Gastrocnemius medialis (tissue), 4 donors: ENCODE results near the gene C6orf120. TPM values are rescaled to one million over a fixed set of nuclear protein-coding genes. Genes with fewer than 3 reads are reported as not detected.

Experiments used
- ATAC-seq, 2 donors: fragments of 150-250 bp; one replicate each; pipeline ENCODE4 v1.9.1; 2016
- DNase-seq, 2 donors: peaks; one replicate each; pipeline ENCODE4 v3.0.0-alpha.2; 2019
- H3K27ac ChIP-seq, 4 donors: fragments of 200-600 bp; sonication (generic); 1 replicate in 1 of 4; 2 replicates in 3 of 4; pipeline ENCODE4 v1.5.1; 2016 to 2018; ENCODE audit warnings: mild to moderate bottlenecking in 2 of 4, moderate library complexity in 1 of 4
- H3K27me3 ChIP-seq, 3 donors: fragments of 200-600 bp; sonication (generic) in 2 of 3; 1 replicate in 1 of 3; 2 replicates in 2 of 3; pipeline versions ENCODE4 v1.5.1 to v1.6.0; 2016 to 2019; ENCODE audit warnings: mild to moderate bottlenecking in 1 of 3, moderate library complexity in 1 of 3
- H3K36me3 ChIP-seq, 2 donors: fragments of 200-600 bp; sonication (generic) in 1 of 2; one replicate each; pipeline ENCODE4 v1.5.1; 2017 to 2018
- H3K4me1 ChIP-seq, 2 donors: fragments of 200-600 bp; sonication (generic) in 1 of 2; one replicate each; pipeline ENCODE4 v1.5.1; 2016 to 2017; ENCODE audit warnings: mild to moderate bottlenecking in 2 of 2
- H3K4me3 ChIP-seq, 4 donors: fragments of 200-600 bp; sonication (generic) in 3 of 4; 1 replicate in 1 of 4; 2 replicates in 3 of 4; pipeline ENCODE4 v1.5.1; 2016 to 2019; ENCODE audit warnings: mild to moderate bottlenecking in 2 of 4
- H3K9me3 ChIP-seq, 3 donors: fragments of 200-600 bp; sonication (generic) in 2 of 3; 1 replicate in 1 of 3; 2 replicates in 2 of 3; pipeline ENCODE4 v1.5.1; 2016 to 2019
- CTCF ChIP-seq, 5 experiments: fragments of 450-650 bp in 3 of 5; fragments of 200-600 bp in 2 of 5; sonication (generic) in 2 of 5; IDR thresholded peaks in 4 of 5; conservative IDR thresholded peaks in 1 of 5; 1 replicate in 4 of 5; 2 replicates in 1 of 5; pipeline ENCODE4 v1.5.1; 2016 to 2019; ENCODE audit warnings: antibody characterized with exemption in 5 of 5, mild to moderate bottlenecking in 3 of 5, moderate library complexity in 3 of 5
- POLR2A ChIP-seq, 2 donors: fragments of 450-650 bp; IDR thresholded peaks; one replicate each; pipeline ENCODE4 v1.6.1; 2017; ENCODE audit warnings: antibody characterized with exemption in 2 of 2, mild to moderate bottlenecking in 2 of 2, moderate library complexity in 2 of 2
- in situ Hi-C, 4 donors: fragments of 200-750 bp; cut with MboI; loops; one replicate each; pipeline versions ENCODE4 v1.15.0 to v1.8.0; 2017; ENCODE audit warnings: low sequenced_read_pairs in 4 of 4
- intact Hi-C: fragments of 100-400 bp; cut with DNase I; formaldehyde crosslinking; loops from one replicate; pipeline ENCODE4 v1.15.1; 2023; ENCODE audit warnings: low total_unique reads
- total RNA-seq, 4 donors: library from RNA; depleted of rRNA; stranded (reverse); fragments of >200 nt; gene quantifications; one replicate each; pipeline versions ENCODE4 v1.1.0 to v1.2.3, GENCODE V29; 2016

C6orf120 gene
- total RNA-seq, 4 donors from 2014 or later, result 23.8 to 41.4 (median 29.4) TPM

GRCh38 chr6:169656546-169657283 is 45.2 kb upstream of the C6orf120 start:
- TF ChIP-seq POLR2A (IDR thresholded peaks at IDR 0.05) (no peak), CTCF (IDR thresholded peaks at IDR 0.05 in 4 of 5, conservative IDR thresholded peaks at IDR 0.05 in 1 of 5) (no peak)
- DNase-seq, result no peak
- no peaks in the 10 kb centered on the region for H3K4me1 ChIP-seq
- no peaks in the 10 kb centered on the region for H3K27me3 ChIP-seq
- H3K27ac ChIP-seq, result no peak overlapping the region
- ATAC-seq, result no peak
- H3K36me3 ChIP-seq, result no peaks in the 10 kb centered on the region
- in situ Hi-C loops, result no loop called here
- intact Hi-C loops, result loop anchor here (10.0 kb wide), 1 partner anchor 702 kb away; no protein-coding TSS in a partner anchor
- no peaks in the 10 kb centered on the region for H3K9me3 ChIP-seq
- H3K4me3 ChIP-seq, result no peak overlapping the region

- Histone ChIP-seq H3K4me3 (no peak overlapping the region), H3K27me3 (no peaks in the 10 kb centered on the region), H3K4me1 (no peaks in the 10 kb centered on the region), H3K27ac (no peak overlapping the region), H3K9me3 (no peaks in the 10 kb centered on the region), H3K36me3 (peaks cover 0 to 3% of the 10 kb centered on the region in 2 donors)
- TF ChIP-seq POLR2A (IDR thresholded peaks at IDR 0.05) (no peak), CTCF (IDR thresholded peaks at IDR 0.05 in 4 of 5, conservative IDR thresholded peaks at IDR 0.05 in 1 of 5) (no peak)
- ATAC-seq, result no peak
- intact Hi-C loops (loop anchor here (10.0 kb wide), 1 partner anchor 702 kb away; no protein-coding TSS in a partner anchor), in situ Hi-C loops (no loop called here)
- DNase-seq, result no peak
These were observed 44.7 kb upstream of the C6orf120 start for GRCh38 chr6:169657284-169657610.

GRCh38 chr6:169659820-169660610 is 41.9 kb upstream of the C6orf120 start:
- ATAC-seq, result no peak
- intact Hi-C loops, result loop anchor here (10.0 kb wide), 1 partner anchor 705 kb away; no protein-coding TSS in a partner anchor
- Histone ChIP-seq H3K9me3 (no peaks in the 10 kb centered on the region), H3K27me3 (no peaks in the 10 kb centered on the region), H3K4me1 (no peaks in the 10 kb centered on the region), H3K4me3 (no peak overlapping the region), H3K27ac (no peak overlapping the region), H3K36me3 (peaks cover 0 to 16% of the 10 kb centered on the region in 2 donors)
- in situ Hi-C loops, result no loop called here
- DNase-seq, result no peak
- no peak for TF ChIP-seq CTCF (IDR thresholded peaks at IDR 0.05 in 4 of 5, conservative IDR thresholded peaks at IDR 0.05 in 1 of 5)
- no peak for TF ChIP-seq POLR2A (IDR thresholded peaks at IDR 0.05)

- ATAC-seq, result no peak
- no peak for DNase-seq
- Histone ChIP-seq H3K4me3 (no peak overlapping the region), H3K27me3 (no peaks in the 10 kb centered on the region), H3K36me3 (peaks cover 0 to 16% of the 10 kb centered on the region in 2 donors), H3K4me1 (no peaks in the 10 kb centered on the region), H3K9me3 (no peaks in the 10 kb centered on the region), H3K27ac (no peak overlapping the region)
- intact Hi-C loops (no loop called here), in situ Hi-C loops (no loop called here)
- no peak for TF ChIP-seq CTCF (IDR thresholded peaks at IDR 0.05 in 4 of 5, conservative IDR thresholded peaks at IDR 0.05 in 1 of 5)
- TF ChIP-seq POLR2A (IDR thresholded peaks at IDR 0.05), result no peak
These were observed 41.1 kb upstream of the C6orf120 start for GRCh38 chr6:169660751-169661390.
